Measurements from ENCODE around the gene AXIN1.
"Not testable (repeated sequence)": the region's sequence is repeated elsewhere in the genome, so short reads cannot be mapped to it uniquely, and the experiment has no call there.

The AXIN1 gene

GRCh38 chr16:379183-379960, 26.8 kb upstream of the AXIN1 start:
- DNase-seq (ENCODE audit: low read depth), result no peak
- no peak overlapping the region for H3K4me3 ChIP-seq (ENCODE audit: low read length)

GRCh38 chr16:378821-379182, 26.3 kb upstream of the AXIN1 start:
- no peak for DNase-seq (ENCODE audit: low read depth)
- no peak for TF ChIP-seq CTCF (conservative IDR thresholded peaks at IDR 0.05; ENCODE audit: low read length)
- H3K4me3 ChIP-seq (ENCODE audit: low read length), result no peak overlapping the region

More at GRCh38 chr16:379183-379960, 26.8 kb upstream of the AXIN1 start:
- TF ChIP-seq CTCF (conservative IDR thresholded peaks at IDR 0.05; ENCODE audit: low read length), result no peak

GRCh38 chr16:378113-378820, 25.7 kb upstream of the AXIN1 start:
- not testable (repeated sequence) for DNase-seq (ENCODE audit: low read depth); H3K4me3 ChIP-seq (ENCODE audit: low read length)

GRCh38 chr16:377419-377951, 25.0 kb upstream of the AXIN1 start:
- no peak for DNase-seq (ENCODE audit: low read depth)
- TF ChIP-seq CTCF (conservative IDR thresholded peaks at IDR 0.05; ENCODE audit: low read length), result no peak
- H3K4me3 ChIP-seq (ENCODE audit: low read length), result no peak overlapping the region

- no peak overlapping the region for H3K4me3 ChIP-seq (ENCODE audit: low read length)
- no peak for TF ChIP-seq CTCF (conservative IDR thresholded peaks at IDR 0.05; ENCODE audit: low read length)
- DNase-seq (ENCODE audit: low read depth), result no peak
Observed at GRCh38 chr16:376817-377418, 24.4 kb upstream of the AXIN1 start.

GRCh38 chr16:375927-376816, 23.6 kb upstream of the AXIN1 start:
- TF ChIP-seq CTCF (conservative IDR thresholded peaks at IDR 0.05; ENCODE audit: low read length), result no peak

GRCh38 chr16:375212-375611, 22.7 kb upstream of the AXIN1 start:
- H3K4me3 ChIP-seq (ENCODE audit: low read length), result no peak overlapping the region
- TF ChIP-seq CTCF (conservative IDR thresholded peaks at IDR 0.05; ENCODE audit: low read length), result no peak
- no peak for DNase-seq (ENCODE audit: low read depth)

More at GRCh38 chr16:375927-376816, 23.6 kb upstream of the AXIN1 start:
- no peak overlapping the region for H3K4me3 ChIP-seq (ENCODE audit: low read length)
- no peak for DNase-seq (ENCODE audit: low read depth)
